ENCODE results near the gene S100A3.
A peak's percentile ranks its signal among the peaks of the same experiment; 100 is the strongest.
"Not testable (repeated sequence)": the region's sequence is repeated elsewhere in the genome, so short reads cannot be mapped to it uniquely, and the experiment has no call there.

Gene S100A3

DNA sequence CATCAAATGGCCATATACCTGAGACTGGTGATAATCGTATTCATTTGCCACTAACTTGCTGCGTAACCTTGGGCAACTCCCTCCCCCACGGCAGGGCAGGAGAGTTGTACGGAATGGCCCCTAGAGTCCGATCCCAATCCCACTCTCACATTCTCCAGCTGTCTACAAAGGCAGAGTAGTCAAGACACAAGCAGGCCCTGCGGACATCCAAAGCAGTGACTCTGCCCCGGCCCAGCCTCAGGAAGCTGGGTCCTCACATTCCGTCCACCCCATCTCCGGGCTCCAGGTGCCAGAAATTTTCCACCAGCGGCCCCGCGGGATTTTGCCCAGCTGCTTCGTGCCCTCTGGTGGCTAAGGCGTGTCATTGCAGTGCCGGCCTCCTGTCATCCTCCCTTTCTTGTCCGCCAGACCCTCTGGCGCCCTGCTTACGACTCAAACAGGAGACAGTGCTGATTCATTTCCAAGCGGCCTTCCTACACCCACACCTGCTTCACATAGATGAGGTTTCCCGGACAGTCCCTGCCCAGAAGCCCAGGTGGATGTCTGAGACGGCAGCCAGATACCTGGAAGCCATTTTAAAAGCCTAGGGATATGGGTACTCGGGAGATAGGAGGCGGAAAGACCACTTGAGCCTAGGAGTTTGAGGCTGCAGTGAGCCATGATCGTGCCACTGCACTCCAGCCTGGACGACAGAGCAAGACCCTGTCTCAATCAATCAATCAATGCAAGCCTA, 19.5 kb upstream of the S100A3 start:
- peak; percentile 77 for DNase-seq

DNA sequence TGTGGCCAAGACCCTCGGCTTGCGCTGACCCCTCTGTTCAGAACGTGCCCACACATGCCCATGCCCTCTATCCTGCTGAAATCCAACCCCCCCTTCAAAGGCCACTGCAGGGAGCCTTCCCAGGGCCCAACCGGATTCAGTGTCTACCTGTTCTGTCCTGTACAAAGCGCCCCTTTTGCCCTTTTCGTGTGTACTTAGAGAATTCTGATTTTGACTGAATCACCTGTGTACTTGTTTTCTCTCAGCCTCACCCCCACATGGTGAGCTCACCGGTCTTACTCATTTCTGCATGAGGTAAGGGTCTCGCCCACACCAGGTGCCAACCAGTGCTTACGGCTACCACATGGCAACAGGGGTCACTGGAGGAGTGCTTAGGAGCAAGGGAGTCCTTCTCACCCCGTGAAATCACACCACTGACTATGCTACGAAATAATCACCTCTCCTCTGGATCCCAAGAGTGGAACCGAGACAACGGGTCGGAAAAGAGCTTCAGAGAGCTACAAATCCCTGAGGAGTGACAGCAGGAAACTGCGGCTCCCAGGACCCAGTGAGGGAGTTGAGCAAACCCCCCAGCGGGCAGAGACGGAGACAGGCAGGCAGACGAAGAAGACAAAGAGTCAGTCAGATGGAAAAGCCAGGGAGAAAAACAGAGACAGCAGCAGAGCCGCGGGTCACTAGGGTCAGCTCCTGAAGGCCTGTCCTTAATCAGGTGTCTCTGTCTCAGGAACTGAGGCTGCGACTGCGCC, 18.7 kb upstream of the S100A3 start:
- no peak for DNase-seq

DNA sequence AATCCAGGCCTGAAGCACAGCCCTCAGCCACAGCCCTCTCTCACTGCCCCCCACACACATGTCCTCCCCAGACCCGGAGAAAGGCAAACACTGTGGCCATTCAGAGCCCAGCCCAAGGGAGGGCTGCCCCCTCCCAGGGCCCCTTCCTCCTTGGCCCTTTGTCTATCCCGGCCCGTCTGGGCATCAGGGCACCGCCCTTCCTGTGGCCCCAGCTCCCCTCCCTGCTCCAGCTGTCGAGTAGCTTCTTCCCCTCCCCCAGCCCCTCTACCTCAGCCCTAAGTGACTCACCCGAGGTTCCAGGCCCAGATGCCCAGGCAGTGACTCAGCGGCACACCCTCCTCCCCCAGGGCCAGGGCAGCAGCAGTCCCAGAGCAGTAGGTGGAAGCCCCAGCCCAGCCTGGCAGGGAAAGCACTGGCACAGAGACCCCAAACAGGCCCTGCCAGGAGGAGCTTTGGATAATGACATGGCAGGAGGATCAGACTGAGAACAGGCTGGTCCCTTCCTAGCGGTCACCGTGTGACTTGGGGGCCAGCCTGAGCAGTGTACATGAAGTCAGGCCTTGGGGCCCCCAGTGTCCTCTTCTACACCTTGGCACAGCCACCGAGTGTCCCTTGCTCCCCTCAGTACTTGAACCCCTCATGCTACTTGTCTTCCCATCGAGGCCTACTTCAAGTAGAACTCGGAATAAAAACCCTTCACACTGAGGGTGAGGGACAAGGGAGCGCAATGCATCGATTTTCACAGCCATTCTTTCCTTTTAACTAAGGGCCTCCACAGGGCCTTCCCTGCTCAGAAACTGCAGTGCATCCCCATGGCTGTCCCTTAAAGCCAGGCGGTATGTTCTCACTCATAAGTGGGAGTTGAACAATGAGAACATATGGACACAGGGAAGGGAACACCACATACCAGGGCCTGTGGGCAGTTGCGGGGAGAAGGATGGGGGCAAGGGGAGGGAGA, 17.6 kb upstream of the S100A3 start:
- peak; percentile 98 for DNase-seq

DNA sequence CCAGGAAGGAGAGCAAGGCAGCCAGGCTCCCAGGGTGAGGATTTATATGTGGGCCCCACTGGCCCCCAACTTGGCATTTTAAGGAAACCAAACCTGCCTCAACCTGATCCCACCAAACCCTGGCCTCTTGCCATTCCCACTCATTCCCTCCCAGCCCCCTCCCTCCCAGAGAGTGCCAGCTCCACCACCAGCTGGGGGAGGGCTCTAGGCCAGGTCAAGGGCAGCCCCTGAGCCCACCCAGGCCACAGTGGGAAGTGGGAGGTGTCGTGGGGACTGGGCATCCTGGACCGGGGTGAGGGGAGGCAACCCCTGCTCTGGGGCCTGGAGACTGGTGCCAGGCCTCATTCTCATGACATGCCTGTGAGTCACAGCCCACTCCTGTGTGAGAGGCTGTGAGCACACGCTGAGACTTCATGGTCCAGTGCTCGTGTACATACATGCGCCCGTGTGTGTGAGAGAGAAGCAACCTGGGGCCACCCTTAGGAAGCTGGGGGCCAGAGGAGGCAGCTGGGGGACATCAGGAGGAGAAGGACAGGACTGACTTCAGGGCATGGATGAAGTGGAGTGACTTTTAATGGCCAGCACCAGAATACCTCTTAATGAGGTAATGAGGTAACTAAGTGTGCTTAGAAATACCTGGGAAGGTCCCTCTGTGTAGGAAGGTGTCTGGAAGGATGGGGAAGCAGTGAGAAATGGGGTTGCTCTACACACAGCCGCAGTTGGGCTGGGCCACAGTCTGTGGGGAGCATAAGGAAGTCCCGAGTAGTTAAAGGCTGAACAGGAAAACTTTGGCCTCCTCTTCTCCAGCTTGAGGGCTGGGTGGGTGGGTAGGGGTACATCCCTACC, 16.7 kb upstream of the S100A3 start, which contains the start of gene S100A2:
Gene S100A2 (minus strand): TSS at position 316 of the 846 bp plus-strand sequence. CDS start 1,967 bp downstream, outside the sequence.
- DNase-seq, result peak; percentile 92

DNA sequence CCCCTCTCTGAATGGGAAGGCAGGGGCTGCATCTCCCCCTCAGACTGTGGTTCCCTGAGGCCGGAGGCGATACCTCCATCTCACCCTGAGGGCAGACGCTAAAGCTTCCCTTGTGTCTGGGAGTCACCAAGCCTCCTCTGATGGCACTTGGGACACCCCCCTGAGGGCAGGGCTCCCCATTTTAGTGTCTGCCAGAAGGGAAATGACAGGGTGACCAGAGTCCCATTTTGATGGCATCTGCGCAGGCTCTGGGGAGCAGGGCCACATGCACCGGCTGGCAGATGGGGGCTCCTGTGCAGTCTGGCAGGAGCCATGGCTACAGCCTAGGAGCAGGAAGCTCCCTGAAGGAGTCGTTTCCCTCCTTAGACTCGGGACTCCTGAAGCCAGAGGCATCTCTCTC, 14.9 kb upstream of the S100A3 start:
- DNase-seq, result no peak

DNA sequence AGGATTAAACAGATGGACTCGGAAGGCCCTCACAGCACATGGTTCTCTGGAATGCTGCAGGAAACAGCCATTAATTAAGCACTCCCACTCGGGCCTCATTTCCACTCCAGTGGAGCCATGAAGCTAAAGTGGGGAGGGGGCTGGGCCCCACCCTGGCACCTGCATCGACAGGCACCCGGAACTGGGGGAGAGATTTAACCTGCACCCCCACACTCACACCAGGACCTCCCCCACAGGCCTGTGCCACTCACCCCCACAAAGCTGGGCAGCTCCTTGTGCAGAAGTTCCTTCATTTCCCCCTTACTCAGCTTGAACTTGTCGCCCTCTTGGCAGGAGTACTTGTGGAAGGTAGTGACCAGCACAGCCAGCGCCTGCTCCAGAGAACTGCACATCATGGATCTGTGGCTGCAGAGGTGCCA, 14.4 kb upstream of the S100A3 start:
- DNase-seq, result no peak

DNA sequence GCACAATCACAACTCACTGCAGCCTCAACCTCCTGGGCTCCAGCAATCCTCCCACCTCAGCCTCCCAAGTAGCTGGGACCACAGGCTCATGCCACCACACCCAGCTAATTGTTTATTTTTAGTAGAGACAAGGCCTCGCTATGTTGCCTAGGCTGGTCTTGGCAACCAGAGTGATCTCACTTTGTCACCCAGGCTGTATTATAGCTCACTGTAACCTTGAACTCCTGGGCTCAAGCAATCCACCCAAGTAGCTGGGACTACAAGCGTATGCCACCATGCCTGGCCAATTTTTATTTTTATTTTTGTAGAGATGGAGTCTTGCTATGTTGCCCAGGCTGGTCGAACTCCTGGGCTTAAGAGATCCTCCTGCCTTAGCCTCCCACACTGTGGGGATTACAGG, 13.0 kb upstream of the S100A3 start:
- not testable (repeated sequence) for DNase-seq

DNA sequence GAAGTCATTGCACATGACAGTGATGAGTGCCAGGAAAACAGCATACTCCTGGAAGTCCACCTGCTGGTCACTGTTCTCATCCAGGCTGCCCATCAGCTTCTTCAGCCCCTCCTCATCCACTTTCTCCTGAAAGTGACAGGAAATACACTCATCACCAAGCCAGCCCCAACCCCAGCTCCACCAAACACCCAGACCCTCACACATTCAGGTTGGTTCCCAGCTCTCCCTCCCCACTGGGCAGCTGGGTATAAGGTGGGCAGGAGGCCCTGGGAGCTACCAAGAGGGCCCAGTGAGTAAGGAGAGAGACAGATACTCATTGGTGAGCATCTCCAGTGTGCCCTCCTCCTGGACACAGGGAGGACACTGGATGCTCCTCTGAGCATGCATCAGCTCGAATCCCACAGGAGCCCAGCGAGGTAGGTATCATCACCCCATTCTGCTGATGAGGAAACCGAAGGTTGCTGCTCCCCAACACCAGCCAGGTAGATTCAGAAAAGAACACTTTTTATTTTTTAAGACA, 12.5 kb upstream of the S100A3 start:
- no peak for DNase-seq

DNA sequence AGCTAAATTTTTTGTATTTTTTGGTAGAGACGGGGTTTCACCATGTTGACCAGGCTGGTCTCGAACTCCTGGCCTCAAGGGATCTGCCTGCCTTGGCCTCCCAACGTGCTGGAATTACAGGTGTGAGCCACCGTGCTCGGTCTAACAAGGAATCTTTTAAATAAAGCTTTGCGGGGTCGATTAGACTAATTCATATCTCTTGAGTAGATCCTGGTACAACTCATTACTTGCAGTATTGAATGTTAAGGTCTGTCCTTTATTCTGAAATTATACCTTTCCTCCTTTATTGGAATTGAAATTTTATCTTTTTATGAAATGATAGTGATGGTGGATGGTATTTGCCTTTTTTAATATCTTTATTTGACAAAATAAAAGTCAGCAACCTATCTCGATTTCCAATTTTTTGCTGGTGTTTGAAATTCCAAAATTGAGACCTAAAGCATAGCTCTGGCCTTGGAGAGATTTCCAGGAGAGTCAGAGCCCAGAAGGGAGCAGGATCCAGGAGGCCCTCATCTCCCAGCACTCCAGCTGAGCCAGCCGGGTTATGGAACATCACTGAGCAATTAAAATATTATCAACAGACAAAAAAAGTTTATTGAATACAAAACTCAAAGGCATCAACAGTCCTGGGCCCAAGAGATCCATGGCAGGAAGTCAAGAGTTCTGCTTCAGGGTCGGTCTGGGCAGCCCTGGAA, 11.9 kb upstream of the S100A3 start:
- DNase-seq, result no peak

DNA sequence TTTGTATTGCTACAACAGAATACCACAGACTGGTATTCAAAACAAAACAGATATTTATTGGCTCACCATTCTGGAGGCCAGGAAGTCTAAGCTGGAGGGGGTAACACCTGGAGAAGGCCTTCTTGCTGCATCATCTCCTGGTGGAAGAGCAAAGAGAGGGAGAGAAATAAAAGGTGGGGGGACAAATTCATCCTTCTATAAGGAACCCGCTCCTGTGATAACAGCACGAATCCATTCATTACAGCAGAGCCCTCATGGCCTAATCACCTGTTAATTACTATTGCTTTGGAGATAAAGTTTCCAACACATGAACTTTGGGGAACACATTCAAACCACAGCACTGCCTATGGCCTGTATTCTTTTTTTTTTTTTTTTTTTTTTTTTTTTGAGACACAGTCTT, 11.2 kb upstream of the S100A3 start:
- DNase-seq, result no peak

DNA sequence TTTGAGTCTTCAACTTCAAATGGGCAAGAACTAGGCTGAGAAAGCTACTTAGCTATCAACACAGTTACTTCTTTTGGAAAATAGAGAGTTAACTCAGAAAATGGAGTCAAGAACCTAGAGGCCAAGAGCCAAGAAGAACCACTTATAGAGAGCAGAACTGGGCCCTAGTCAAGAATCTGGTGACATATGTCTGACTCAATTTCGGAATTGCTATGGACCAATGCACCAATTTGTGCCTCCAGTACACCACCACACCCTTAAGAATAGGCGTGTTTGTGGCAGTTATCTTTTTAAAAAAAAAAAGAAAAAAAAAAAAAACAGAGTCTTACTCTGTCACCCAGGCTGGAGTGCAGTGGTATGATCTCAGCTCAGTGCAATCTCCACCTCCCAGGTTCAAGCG, 8.8 kb upstream of the S100A3 start:
- DNase-seq, result no peak

DNA sequence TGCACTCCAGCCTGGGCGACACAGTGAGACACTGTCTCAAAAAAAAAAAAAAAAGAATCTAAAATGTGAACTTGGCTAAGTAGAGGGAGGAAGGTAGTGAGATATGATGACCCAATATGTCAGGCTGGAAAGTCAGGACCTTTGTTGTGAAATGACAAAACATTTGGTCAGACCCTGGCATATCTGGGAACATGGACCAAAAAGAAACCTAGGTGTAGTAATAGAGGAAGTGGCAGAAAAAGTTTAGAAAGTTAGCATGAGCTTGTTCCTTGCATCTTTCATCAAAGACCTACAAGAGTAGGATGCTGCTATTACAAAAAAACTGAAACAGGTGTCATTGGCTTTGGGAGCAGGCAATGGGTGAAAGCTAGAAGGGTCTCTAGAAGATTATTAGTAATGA, 7.3 kb upstream of the S100A3 start:
- DNase-seq, result no peak

DNA sequence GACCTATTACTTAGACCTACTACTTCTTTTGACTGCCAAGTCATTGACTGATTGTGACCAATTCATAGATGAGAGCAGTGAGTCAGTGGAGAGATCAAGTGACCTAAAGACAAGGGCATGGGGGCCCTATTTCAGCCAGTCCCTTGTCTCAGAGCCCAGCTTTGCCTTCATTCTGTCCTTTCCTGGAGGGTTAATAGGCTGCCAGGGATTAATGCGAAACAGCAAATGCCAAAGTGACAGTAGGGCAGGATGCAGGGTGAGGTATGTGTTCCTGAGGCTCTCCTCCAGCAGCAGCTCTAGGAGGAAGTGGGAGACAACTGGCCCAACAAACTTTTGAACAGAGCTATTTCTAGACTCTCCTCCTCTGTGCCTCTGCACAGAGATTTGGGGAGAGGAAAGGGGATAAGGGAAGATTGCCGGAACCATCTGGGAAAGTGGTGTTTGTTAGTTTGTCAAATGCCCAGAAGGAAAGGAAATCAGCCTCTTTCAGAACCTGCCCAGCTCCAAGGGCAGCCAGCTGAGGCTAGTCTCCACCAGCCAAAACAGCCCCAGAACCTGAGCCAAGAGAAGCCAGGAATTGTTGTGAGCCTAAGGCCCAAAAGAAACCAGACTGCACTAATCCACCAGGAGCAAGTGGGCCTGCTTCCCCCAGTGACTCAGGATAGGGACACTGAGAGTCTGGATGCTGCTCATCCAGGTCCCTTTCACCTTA, 4.9 kb upstream of the S100A3 start:
- peak; percentile 47 for DNase-seq

DNA sequence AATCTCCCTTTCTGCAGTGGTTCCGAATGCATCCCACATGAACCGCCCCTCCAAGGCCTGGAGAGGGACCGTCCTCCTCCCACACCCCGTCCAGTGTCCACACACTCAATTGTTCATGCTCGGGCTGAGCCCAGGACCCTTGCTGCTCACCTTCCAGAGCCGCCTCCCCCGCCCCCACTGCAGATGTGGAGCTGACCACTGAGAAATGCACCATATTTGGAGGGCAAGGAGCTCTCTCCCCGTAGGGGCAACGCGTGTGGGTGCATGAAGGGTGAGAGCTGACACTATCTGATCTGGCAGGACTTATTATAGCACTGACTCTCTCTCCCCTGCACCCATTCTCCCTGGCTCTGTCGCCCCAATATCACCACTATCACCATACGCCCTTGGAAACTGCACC, 4.0 kb upstream of the S100A3 start:
- no peak for DNase-seq

DNA sequence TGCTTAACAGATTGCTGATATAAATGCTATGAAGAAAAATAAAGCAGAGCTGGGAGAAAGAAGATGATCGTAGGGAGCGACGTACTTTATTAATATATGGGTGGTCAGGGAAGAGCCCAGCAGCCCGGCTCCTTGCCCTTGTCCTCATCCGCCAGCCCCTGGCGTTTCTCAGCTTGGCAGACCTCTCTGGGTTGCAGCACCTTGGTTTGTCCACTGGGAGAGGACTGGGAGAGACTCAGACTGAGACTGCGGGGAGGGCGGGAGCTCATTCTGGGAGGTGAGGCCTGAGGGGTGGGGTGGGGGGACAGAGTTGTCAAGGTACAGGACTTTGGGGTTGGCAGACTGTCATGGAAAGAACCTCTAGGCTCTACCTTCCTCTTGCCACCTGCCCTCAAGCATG, 3.3 kb upstream of the S100A3 start:
- DNase-seq, result no peak

DNA sequence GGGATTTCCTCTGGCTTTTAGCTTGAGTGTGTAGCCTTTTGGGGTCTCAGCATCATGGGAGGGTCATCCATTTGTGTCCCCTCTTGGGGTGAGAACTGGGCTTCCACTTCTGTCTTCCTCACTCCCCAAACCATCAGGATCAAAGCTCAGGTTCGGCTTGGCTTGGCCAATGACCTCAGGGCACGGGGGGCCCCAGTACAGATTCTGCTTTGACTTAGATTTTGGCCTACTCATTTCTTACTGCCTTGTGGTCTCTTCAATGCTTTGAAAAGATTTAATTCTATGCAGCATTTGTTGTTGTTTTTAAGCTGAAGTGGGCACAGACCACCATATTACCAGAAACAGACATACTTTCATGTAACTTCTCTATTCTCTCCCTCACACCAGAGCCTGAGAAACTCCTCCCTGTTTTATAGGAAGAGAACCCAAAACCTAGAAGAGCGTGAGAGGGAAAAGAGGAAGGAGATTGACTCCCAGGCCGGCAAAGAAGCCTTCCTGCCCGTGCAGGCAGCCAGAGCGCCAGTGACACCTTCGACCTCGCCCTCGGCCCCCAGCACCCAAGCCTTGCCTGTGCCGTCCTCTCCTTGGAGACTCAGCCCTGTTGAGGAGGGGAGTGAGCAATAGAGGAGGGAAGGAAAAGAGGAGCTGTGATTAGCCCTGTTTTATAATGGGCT, 1.9 kb upstream of the S100A3 start:
- peak; percentile 78 for DNase-seq

DNA sequence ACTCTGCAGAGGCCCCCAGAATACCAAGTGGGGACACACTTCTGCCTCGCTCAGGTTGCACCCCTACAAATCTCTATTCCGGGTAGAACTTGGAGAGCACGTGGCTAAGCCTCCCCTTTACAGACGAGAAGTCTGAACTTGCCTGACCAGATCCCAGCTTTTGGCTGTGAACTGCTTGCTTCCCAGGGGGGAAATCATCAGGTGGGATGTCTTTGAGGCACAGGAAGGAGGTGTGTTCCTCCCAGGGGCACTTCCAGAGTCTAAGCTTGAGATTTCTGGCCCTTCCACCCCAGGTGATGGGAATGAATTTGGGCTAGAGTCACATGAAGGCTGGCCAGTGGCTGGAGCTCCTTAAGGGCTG, 1.3 kb upstream of the S100A3 start:
- DNase-seq, result no peak

DNA sequence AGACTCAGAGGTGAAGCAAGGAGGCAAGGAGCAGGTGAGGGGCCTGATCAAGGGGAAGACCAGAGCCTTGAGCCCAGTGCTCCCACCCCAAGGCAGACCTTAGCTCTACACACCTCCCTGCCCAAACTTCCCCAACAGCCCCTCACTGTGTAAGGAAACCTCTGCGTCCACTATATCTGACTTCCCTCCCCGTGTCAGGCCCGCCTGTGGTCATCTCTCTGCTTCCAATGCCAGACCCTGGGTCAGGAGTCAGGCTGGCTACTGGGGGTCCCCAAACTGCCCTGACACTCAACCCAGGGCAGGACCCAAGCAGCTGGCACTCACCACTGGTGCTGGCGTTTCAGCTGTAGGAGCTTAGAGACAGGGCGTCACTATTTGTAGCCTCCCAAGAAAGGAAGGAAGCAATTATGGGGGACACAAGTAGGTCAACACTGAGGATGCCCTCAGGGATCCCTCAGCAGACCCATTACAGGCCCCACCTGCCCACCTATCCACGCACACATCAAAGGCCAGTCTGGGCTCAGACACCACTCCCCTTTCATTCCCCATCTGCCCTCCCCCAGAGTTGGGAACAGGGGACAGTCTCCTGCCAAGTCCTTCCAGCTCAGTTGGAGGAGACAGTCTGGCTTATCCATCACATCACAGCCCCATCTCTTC, 811 bp upstream of the S100A3 start:
- no peak for DNase-seq
